IMR-90 (cell line): Measurements from ENCODE around the gene PHF21A. TPM values are rescaled to one million over a fixed set of nuclear protein-coding genes. Genes with fewer than 3 reads are reported as not detected.

Experiments
- ATAC-seq: fragments of 200-7000 bp; cut with Tn5 transposase; 2 replicates; pipeline ENCODE4 v1.9.1; 2020; ENCODE audit warnings: low read depth, mild to moderate bottlenecking, moderate library complexity
- BruUV-seq: library from RNA; stranded (reverse); fragments of 400-500 nt; replicated peaks from 2 replicates; lab custom pipeline; 2021; lab: Mats Ljungman, UMichigan
- CTCF ChIA-PET: fragments of 300-600 bp; formaldehyde crosslinking; extraction: SDS; loops from one replicate; lab custom pipeline; 2021; ENCODE audit warnings: antibody characterized with exemption; lab: Yijun Ruan, JAX
- POLR2A ChIA-PET: fragments of 300-600 bp; sonication (Branson Sonifier 250); formaldehyde crosslinking; loops from one replicate; lab custom pipeline; 2022; ENCODE audit warnings: antibody characterized with exemption; ENCODE audit not compliant: unreplicated experiment; lab: Charles Lee
- DNase-seq: peaks from one replicate; pipeline ENCODE4 v3.0.0; 2013
- H2AFZ ChIP-seq: replicated peaks from 2 replicates; pipeline ENCODE3; 2013; ENCODE audit warnings: low read length, mild to moderate bottlenecking; ENCODE audit not compliant: poor library complexity
- H2AK5ac ChIP-seq: 2 replicates; pipeline ENCODE4 v1.6.1; 2013; ENCODE audit warnings: low read depth, low read length, inconsistent platforms
- H2AK9ac ChIP-seq: replicated peaks from 2 replicates; pipeline ENCODE3; 2013; ENCODE audit warnings: mild to moderate bottlenecking, low read depth, low read length, moderate library complexity; ENCODE audit not compliant: poor library complexity
- H2BK120ac ChIP-seq: 2 replicates; pipeline ENCODE4 v1.6.1; 2013; ENCODE audit warnings: low read depth, low read length, inconsistent platforms
- H2BK15ac ChIP-seq: 3 replicates; pipeline ENCODE4 v1.6.1; 2013; ENCODE audit warnings: low read depth, low read length, inconsistent platforms
- H2BK20ac ChIP-seq: 2 replicates; pipeline ENCODE4 v1.6.1; 2013; ENCODE audit warnings: low read depth, mild to moderate bottlenecking, inconsistent platforms, low read length, moderate library complexity
- H2BK5ac ChIP-seq: 2 replicates; pipeline ENCODE4 v1.6.1; 2013; ENCODE audit warnings: mild to moderate bottlenecking, low read depth, low read length, inconsistent platforms; ENCODE audit not compliant: poor library complexity, severe bottlenecking
- H3K14ac ChIP-seq: replicated peaks from 2 replicates; pipeline ENCODE4 v1.6.1; 2013; ENCODE audit warnings: low read depth, low read length, inconsistent platforms
- H3K18ac ChIP-seq: 2 replicates; pipeline ENCODE4 v1.6.1; 2013; ENCODE audit warnings: low read depth, low read length, control low read depth
- H3K23ac ChIP-seq: 2 replicates; pipeline ENCODE4 v1.6.1; 2013; ENCODE audit warnings: low read depth, low read length, inconsistent platforms
- H3K27ac ChIP-seq: 2 replicates; pipeline ENCODE4 v1.5.1; 2013; ENCODE audit warnings: mild to moderate bottlenecking, control low read depth, low read length; ENCODE audit not compliant: insufficient read depth
- H3K27me3 ChIP-seq: 2 replicates; pipeline ENCODE4 v1.6.1; 2013; ENCODE audit warnings: low read length; ENCODE audit not compliant: control insufficient read depth, insufficient read depth
- H3K36me3 ChIP-seq: 2 replicates; pipeline ENCODE4 v1.6.1; 2013; ENCODE audit warnings: low read length, mixed read lengths; ENCODE audit not compliant: control insufficient read depth, insufficient read depth
- H3K4ac ChIP-seq: 2 replicates; pipeline ENCODE4 v1.6.1; 2013; ENCODE audit warnings: low read depth, low read length, inconsistent platforms
- H3K4me1 ChIP-seq: 2 replicates; pipeline ENCODE4 v1.6.1; 2013; ENCODE audit warnings: low read length, mixed read lengths; ENCODE audit not compliant: control insufficient read depth, insufficient read depth
- H3K4me2 ChIP-seq: 2 replicates; pipeline ENCODE4 v1.6.1; 2013; ENCODE audit warnings: low read depth, mild to moderate bottlenecking, control low read depth, low read length, moderate library complexity
- H3K4me3 ChIP-seq: 2 replicates; pipeline ENCODE4 v1.5.1; 2013; ENCODE audit warnings: low read depth, mild to moderate bottlenecking, control low read depth, low read length, moderate library complexity; ENCODE audit not compliant: insufficient read depth
- H3K56ac ChIP-seq: 2 replicates; pipeline ENCODE4 v1.6.1; 2013; ENCODE audit warnings: low read length, inconsistent platforms; ENCODE audit not compliant: insufficient read depth; ENCODE audit errors: extremely low read depth
- H3K79me1 ChIP-seq, 2 experiments: 2 replicates each; pipeline ENCODE4 v1.6.1; 2013; ENCODE audit warnings: low read length in 2 of 2, inconsistent platforms in 1 of 2, low read depth in 1 of 2
- H3K9ac ChIP-seq: 2 replicates; pipeline ENCODE4 v1.6.1; 2013; ENCODE audit warnings: low read depth, low read length, control low read depth
- H3K9me1 ChIP-seq: 2 replicates; pipeline ENCODE4 v1.6.1; 2013; ENCODE audit warnings: low read length, inconsistent platforms; ENCODE audit not compliant: insufficient read depth
- H3K9me3 ChIP-seq: 2 replicates; pipeline ENCODE4 v1.6.1; 2013; ENCODE audit warnings: low read length; ENCODE audit not compliant: control insufficient read depth, insufficient read depth
- H4K20me1 ChIP-seq: 2 replicates; pipeline ENCODE4 v1.6.1; 2013; ENCODE audit warnings: low read length, inconsistent platforms; ENCODE audit not compliant: insufficient read depth
- H4K5ac ChIP-seq: 2 replicates; pipeline ENCODE4 v1.6.1; 2013; ENCODE audit warnings: mild to moderate bottlenecking, low read depth, low read length, control low read depth
- H4K8ac ChIP-seq, 2 experiments: 2 replicates each; pipeline ENCODE4 v1.6.1; 2013; ENCODE audit warnings: low read depth in 2 of 2, low read length in 2 of 2, control low read depth in 1 of 2, inconsistent platforms in 1 of 2
- H4K91ac ChIP-seq: 2 replicates; pipeline ENCODE4 v1.6.1; 2013; ENCODE audit warnings: low read depth, low read length, inconsistent platforms; ENCODE audit not compliant: insufficient read depth
- BHLHE40 ChIP-seq: fragments of 150-350 bp; IDR thresholded peaks from 2 replicates; pipeline ENCODE4 v1.6.1; 2016; ENCODE audit warnings: mild to moderate bottlenecking, low read depth, low read length
- CEBPB ChIP-seq: IDR thresholded peaks from 2 replicates; pipeline ENCODE4 v1.6.1; 2012; ENCODE audit warnings: low read depth, low read length, improper control_type of control experiment
- CHD1 ChIP-seq: IDR thresholded peaks from 2 replicates; pipeline ENCODE4 v1.6.1; 2012; ENCODE audit warnings: low read depth, low read length, improper control_type of control experiment
- CTCF ChIP-seq: conservative IDR thresholded peaks from 2 replicates; pipeline ENCODE4 v1.5.1; 2012; ENCODE audit warnings: mild to moderate bottlenecking, low read depth, low read length, improper control_type of control experiment
- FOS ChIP-seq: fragments of 150-350 bp; IDR thresholded peaks from 2 replicates; pipeline ENCODE4 v1.6.1; 2016; ENCODE audit warnings: low read depth, low read length
- MXI1 ChIP-seq: IDR thresholded peaks from 2 replicates; pipeline ENCODE4 v1.6.1; 2012; ENCODE audit warnings: low read depth, mild to moderate bottlenecking, low read length, moderate library complexity, borderline replicate concordance
- NFE2L2 ChIP-seq: fragments of 150-350 bp; IDR thresholded peaks from 2 replicates; pipeline ENCODE4 v1.6.1; 2016; ENCODE audit warnings: low read depth, mild to moderate bottlenecking, low read length
- RAD21 ChIP-seq: IDR thresholded peaks from 2 replicates; pipeline ENCODE4 v1.6.1; 2012; ENCODE audit warnings: low read length, improper control_type of control experiment
- RCOR1 ChIP-seq: IDR thresholded peaks from 2 replicates; pipeline ENCODE4 v1.6.1; 2012; ENCODE audit warnings: mild to moderate bottlenecking, low read length, improper control_type of control experiment; ENCODE audit not compliant: insufficient replicate concordance
- WGBS, 2 experiments: methylation state at CpG; one replicate each; pipeline versions ENCODE4 v1.1.5 to v1.1.7; 2013; ENCODE audit warnings: missing lambda C conversion rate in 2 of 2; ENCODE audit not compliant: insufficient read length in 1 of 2; ENCODE audit errors: extremely low coverage in 2 of 2; 5-methylcytosine and 5-hydroxymethylcytosine counted together
- dilution Hi-C: fragments of 300-500 bp; cut with HindIII; formaldehyde crosslinking; loops from one replicate; pipeline ENCODE4 v1.14.3; 2018; ENCODE audit warnings: low sequenced_read_pairs; ENCODE audit not compliant: unreplicated experiment
- in situ Hi-C: fragments of 300-500 bp; cut with MboI; formaldehyde crosslinking; loops from 3 replicates; pipeline ENCODE4 v1.14.3; 2019; ENCODE audit warnings: low sequenced_read_pairs, inconsistent platforms, mixed read lengths
- intact Hi-C: fragments of 100-400 bp; cut with micrococcal nuclease; formaldehyde crosslinking; loops from 2 replicates; pipeline ENCODE4 v1.10.0; 2022
- polyA plus RNA-seq, 3 experiments: library from polyadenylated mRNA; depleted of rRNA; stranded (reverse); fragments of >200 nt; gene quantifications; 2 replicates each; pipeline ENCODE4 v1.2.3, GENCODE V29; 2012; ENCODE audit warnings: low replicate concordance in 1 of 3
- total RNA-seq: library from RNA; depleted of rRNA; stranded (reverse); fragments of >200 nt; gene quantifications from 2 replicates; pipeline ENCODE4 v1.2.3, GENCODE V29; 2012

The PHF21A gene
- total and polyA plus RNA-seq, 2 of the 4 experiments (the other 2 are of a cell fraction): 9.0 to 20.6 TPM

GRCh38 chr11:45930031-45930794 lies 191.0 kb downstream of the PHF21A start:
- dilution Hi-C loops: no loop called here
- Histone ChIP-seq H2AFZ (no peak overlapping the region), H2AK9ac (peak overlapping the region; percentile 79), H4K5ac (no peak overlapping the region), H3K4me3 (no peak overlapping the region), H4K91ac (no peak overlapping the region), H2AK5ac (no peak overlapping the region), H3K27ac (no peak overlapping the region), H3K4me2 (no peak overlapping the region), H3K27me3 (peaks cover 11% of the 10 kb centered on the region), H4K20me1 (peaks cover 7% of the 10 kb centered on the region; the same call in 1 of the 2 replicates), H3K4ac (no peak overlapping the region), H3K36me3 (peaks cover 32% of the 10 kb centered on the region), H2BK120ac (no peak overlapping the region), H2BK15ac (no peak overlapping the region), H3K4me1 (no peaks in the 10 kb centered on the region; the same call in 1 of the 2 replicates), H4K8ac (no peak overlapping the region), H2BK5ac (no peak overlapping the region), H3K9ac (no peak overlapping the region), H3K79me1 (no peaks in the 10 kb centered on the region), H3K18ac (no peak overlapping the region), H3K56ac (no peak overlapping the region), H3K23ac (no peak overlapping the region), H3K9me1 (no peaks in the 10 kb centered on the region), H3K14ac (no peak overlapping the region), H3K9me3 (no peaks in the 10 kb centered on the region), H2BK20ac (no peak overlapping the region)
- WGBS, 2 experiments: 77% methylated on average over 7 of the region's 14 CpGs; no CpG with 5 or more reads in 1 of the 2 experiments
- ATAC-seq: no peak
- in situ Hi-C loops: no loop called here
- ChIA-PET CTCF (interaction anchor here (1.2 kb wide), 1 partner anchor 12 kb away, joined by 3 read pairs; no protein-coding TSS in a partner anchor), POLR2A (no interaction called here)
- BruUV-seq: no TSS peak
- DNase-seq: no peak
- TF ChIP-seq CTCF (no peak), CEBPB (no peak), NFE2L2 (no peak), MXI1 (no peak), CHD1 (no peak), FOS (no peak), BHLHE40 (no peak), RAD21 (no peak), RCOR1 (no peak)
- intact Hi-C loops: no loop called here
